Neural cell (in vitro differentiated cells): ENCODE measurements around the gene PLXNC1.

Experiments used
- POLR2AphosphoS5 ChIP-seq: IDR thresholded peaks from 2 replicates; pipeline ENCODE4 v1.6.1; 2012
- TF ChIP-seq, protein P1 (sequence below): fragments of 450-650 bp; IDR thresholded peaks from 2 replicates; pipeline ENCODE4 v1.5.1; 2014; ENCODE audit warnings: antibody characterized with exemption, mild to moderate bottlenecking, moderate library complexity; ENCODE audit not compliant: poor library complexity, severe bottlenecking

DNA sequence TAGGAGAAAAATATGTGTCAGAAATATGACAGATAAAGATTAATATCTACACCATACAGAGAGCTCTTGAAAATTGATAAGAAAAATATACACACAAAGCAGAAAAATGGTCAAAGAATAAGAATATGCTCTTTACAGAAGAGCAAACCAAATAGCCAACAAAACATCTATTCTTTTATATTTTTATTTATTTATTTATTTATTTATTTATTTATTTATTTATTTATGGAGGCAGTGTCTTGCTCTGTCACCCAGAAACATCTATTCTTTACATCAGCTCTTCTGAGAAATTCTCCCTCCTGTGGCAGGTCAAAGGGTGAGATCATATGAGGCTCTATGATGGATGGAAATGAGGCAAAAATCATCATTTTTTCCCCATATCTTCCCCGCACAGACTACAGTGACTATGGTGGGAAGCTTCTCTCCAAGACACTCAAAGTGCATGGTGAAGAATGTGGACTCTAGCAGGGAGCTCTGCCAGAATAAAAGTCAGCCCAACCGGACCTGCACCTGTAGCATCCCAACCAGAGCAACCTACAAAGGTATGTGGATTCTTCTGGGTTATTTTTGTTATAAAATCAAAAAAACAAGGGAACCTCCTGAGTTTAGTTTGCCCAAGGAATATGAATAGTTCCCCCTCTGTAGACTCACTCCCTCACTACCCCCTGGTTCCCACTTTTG, 71.4 kb downstream of the PLXNC1 start:
- TF ChIP-seq, protein P1, sequence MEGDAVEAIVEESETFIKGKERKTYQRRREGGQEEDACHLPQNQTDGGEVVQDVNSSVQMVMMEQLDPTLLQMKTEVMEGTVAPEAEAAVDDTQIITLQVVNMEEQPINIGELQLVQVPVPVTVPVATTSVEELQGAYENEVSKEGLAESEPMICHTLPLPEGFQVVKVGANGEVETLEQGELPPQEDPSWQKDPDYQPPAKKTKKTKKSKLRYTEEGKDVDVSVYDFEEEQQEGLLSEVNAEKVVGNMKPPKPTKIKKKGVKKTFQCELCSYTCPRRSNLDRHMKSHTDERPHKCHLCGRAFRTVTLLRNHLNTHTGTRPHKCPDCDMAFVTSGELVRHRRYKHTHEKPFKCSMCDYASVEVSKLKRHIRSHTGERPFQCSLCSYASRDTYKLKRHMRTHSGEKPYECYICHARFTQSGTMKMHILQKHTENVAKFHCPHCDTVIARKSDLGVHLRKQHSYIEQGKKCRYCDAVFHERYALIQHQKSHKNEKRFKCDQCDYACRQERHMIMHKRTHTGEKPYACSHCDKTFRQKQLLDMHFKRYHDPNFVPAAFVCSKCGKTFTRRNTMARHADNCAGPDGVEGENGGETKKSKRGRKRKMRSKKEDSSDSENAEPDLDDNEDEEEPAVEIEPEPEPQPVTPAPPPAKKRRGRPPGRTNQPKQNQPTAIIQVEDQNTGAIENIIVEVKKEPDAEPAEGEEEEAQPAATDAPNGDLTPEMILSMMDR = no peak
- TF ChIP-seq POLR2AphosphoS5 = no peak
